NT2/D1 (cell line): ENCODE data around the gene CRK.

Source experiments
- SUZ12 ChIP-seq: IDR thresholded peaks from 2 replicates; pipeline ENCODE4 v1.6.1; 2011; ENCODE audit not compliant: insufficient read length, insufficient read depth; ENCODE audit errors: extremely low read depth
- YY1 ChIP-seq: IDR thresholded peaks from 2 replicates; pipeline ENCODE4 v1.6.1; 2011; ENCODE audit not compliant: insufficient read length, insufficient read depth

DNA sequence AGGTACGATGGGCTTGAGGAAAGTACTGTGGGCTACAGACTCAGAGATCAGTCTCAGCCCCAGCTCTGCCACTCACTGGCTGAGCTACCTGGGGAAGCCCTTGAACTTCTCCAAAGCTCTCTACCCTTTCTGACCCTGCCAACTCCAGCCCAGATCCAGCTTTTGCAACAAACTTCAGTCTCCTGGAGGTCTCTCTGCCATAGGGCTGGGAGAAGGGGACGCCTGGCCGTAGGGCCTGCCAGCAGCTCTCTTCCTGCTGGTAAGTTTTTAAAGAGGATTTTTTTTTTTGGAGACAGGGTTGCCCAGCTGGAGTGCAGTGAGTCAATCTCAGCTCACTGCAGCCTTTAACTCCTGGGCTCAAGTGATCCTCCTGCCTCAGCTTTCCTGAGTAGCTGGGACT, 48.8 kb upstream of the CRK start:
- TF ChIP-seq YY1 (no peak), SUZ12 (no peak)
